ENCODE data around the gene TRIM44. TPM values are rescaled to one million over a fixed set of nuclear protein-coding genes. Genes with fewer than 3 reads are reported as not detected.

TRIM44 gene
- 22.2 TPM for polyA plus RNA-seq (2012; ENCODE audit: missing spikeins)

DNA sequence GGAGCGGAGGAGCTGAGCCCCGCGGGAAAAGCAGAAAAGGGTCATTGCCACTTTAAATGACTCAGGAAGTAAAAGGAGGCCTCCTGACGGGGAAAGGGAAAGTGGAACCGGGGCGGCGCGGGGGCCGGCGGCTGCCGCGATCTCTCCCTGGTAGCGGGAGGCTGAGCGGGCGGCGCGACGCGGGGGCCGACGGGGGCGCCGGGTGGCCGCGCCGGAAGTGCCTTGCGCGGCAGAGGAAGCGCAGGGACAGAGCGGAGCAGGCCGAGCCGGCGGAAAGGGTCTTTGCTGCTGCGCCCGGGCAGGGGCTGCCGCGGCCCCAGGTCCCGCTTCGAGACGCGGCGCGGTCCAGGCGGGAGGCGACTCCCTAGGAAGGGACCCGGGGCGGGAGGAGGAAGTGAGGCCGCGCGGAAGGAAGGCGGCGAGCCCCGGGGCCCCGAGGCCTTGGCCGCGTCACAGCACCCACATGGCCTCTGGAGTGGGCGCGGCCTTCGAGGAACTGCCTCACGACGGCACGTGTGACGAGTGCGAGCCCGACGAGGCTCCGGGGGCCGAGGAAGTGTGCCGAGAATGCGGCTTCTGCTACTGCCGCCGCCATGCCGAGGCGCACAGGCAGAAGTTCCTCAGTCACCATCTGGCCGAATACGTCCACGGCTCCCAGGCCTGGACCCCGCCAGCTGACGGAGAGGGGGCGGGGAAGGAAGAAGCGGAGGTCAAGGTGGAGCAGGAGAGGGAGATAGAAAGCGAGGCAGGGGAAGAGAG lies at the start of gene TRIM44:
TSS of gene TRIM44 (plus strand) at position 127 of the 759 bp plus-strand sequence. CDS start at position 464, 337 bp downstream.
- no peak for FAIRE-seq
- peak; percentile 71 for DNase-seq (ENCODE audit: insufficient read length)
- TF ChIP-seq POLR2AphosphoS5 (IDR thresholded peaks at IDR 0.05; ENCODE audit: low read depth, low read length) (peak; percentile 33; the same call in 1 of the 2 replicates), TAF1 (IDR thresholded peaks at IDR 0.05; ENCODE audit: borderline replicate concordance, low read depth, low read length) (peak; percentile 14; the same call in 1 of the 2 replicates), POLR2A (IDR thresholded peaks at IDR 0.05; ENCODE audit: low read depth, low read length) (peak; percentile 76; the same call in 1 of the 2 replicates)

GRCh38 chr11:35614939-35615569 lies 47.5 kb upstream of the TRIM44 start:
- FAIRE-seq: no peak
- no peak for TF ChIP-seq TAF1 (IDR thresholded peaks at IDR 0.05; ENCODE audit: borderline replicate concordance, low read depth, low read length)
- no peak for TF ChIP-seq POLR2A (IDR thresholded peaks at IDR 0.05; ENCODE audit: low read depth, low read length)
- TF ChIP-seq POLR2AphosphoS5 (IDR thresholded peaks at IDR 0.05; ENCODE audit: low read depth, low read length): no peak
- DNase-seq (ENCODE audit: insufficient read length): no peak

DNA sequence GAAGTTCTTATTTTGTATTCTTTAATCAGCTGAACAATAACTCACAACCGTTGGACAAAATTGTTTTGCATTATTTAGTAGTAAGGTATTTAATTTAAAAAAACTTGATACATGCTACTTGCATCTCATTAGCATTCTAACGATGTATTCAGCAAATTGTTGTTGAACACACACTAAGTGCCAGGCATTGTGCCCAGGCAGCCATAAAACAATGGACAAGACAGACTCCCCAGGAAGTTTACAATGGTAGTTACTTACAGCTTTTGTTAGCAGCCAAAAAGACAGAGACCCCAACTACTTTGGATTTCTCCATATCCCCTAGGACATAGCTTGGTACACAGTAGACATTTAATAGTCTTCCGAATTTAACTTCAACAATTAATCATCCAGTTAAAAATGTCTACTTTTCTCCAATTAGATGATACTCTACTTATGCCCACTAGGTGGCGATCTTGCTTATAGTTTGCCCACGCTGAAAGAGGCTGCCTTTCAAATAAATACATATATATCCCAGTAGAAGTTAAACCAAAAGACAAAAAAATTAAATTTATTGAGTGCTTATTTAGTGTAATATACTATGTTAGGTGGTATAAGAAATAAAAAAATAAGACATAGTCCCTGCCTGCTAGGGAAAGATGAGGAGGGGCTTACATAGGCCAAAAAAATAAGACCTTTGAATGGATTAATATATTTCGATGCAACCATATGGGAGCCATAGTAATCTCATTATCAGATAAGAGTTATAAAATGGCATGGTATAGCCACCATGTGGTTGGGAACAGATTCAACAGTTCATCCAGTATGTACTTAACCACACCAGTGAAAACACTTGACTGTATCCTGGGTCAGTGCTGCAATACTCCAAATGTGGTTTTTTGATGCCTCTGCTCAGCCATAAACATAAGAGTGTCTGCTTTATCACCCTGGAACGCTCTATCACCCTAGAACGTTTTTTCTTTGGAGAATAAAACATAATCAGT lies 46.4 kb upstream of the TRIM44 start:
- TF ChIP-seq POLR2AphosphoS5 (IDR thresholded peaks at IDR 0.05; ENCODE audit: low read depth, low read length) (no peak), POLR2A (IDR thresholded peaks at IDR 0.05; ENCODE audit: low read depth, low read length) (no peak), TAF1 (IDR thresholded peaks at IDR 0.05; ENCODE audit: borderline replicate concordance, low read depth, low read length) (no peak)
- FAIRE-seq (peak; percentile 79), DNase-seq (ENCODE audit: insufficient read length) (no peak)

- no peak for FAIRE-seq
Measured at GRCh38 chr11:35617316-35617686, 45.3 kb upstream of the TRIM44 start.

DNA sequence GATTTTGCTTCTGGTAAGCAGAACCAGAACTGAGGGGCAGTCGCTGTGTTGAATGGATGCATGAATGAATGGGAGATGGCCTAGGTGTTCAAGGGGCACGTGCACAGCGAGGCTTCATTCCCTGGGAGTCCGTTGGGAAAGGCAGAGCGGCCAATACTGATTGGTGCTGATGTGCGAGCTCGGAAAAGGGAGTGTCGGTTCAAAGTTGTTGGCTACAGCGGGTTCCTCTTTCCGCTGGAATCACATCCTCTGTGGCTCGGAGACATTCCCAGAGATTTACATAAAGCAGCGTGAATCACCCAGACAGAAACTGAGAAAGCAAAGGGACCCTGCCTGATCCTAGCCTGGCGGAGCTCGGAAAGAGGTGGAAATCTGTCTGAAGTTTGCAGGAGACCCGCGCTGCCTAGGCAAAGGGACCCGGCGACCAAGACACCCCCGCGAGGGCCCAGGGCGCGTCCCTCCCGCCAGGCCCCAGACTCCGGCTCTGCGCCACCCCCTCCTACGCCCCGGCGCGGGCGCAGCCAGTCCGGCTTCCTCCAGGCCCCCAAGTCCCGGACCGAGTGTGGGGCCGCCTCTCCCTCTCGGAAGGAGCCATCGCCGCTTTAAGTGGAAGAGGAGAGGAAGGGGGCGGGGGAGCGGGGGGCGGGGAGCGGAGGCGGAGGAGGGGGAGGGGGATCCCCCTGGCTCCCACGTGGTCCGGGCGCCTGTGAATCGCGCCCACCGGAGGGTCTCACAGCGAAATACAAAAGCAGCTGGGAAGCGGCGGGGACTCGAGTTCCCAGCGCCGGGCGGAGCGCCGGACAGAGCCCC lies 44.7 kb upstream of the TRIM44 start, which contains the start of gene FJX1:
TSS of gene FJX1 (plus strand) at position 774 of the 810 bp plus-strand sequence. CDS start 177 bp downstream, outside the sequence.
- DNase-seq (ENCODE audit: insufficient read length) (peak; percentile 70), FAIRE-seq (no peak)
- TF ChIP-seq POLR2A (IDR thresholded peaks at IDR 0.05; ENCODE audit: low read depth, low read length) (no peak), POLR2AphosphoS5 (IDR thresholded peaks at IDR 0.05; ENCODE audit: low read depth, low read length) (no peak), TAF1 (IDR thresholded peaks at IDR 0.05; ENCODE audit: borderline replicate concordance, low read depth, low read length) (no peak)

More at GRCh38 chr11:35617316-35617686, 45.3 kb upstream of the TRIM44 start:
- no peak for TF ChIP-seq POLR2A (IDR thresholded peaks at IDR 0.05; ENCODE audit: low read depth, low read length)
- no peak for TF ChIP-seq TAF1 (IDR thresholded peaks at IDR 0.05; ENCODE audit: borderline replicate concordance, low read depth, low read length)
- no peak for TF ChIP-seq POLR2AphosphoS5 (IDR thresholded peaks at IDR 0.05; ENCODE audit: low read depth, low read length)
- no peak for DNase-seq (ENCODE audit: insufficient read length)

DNA sequence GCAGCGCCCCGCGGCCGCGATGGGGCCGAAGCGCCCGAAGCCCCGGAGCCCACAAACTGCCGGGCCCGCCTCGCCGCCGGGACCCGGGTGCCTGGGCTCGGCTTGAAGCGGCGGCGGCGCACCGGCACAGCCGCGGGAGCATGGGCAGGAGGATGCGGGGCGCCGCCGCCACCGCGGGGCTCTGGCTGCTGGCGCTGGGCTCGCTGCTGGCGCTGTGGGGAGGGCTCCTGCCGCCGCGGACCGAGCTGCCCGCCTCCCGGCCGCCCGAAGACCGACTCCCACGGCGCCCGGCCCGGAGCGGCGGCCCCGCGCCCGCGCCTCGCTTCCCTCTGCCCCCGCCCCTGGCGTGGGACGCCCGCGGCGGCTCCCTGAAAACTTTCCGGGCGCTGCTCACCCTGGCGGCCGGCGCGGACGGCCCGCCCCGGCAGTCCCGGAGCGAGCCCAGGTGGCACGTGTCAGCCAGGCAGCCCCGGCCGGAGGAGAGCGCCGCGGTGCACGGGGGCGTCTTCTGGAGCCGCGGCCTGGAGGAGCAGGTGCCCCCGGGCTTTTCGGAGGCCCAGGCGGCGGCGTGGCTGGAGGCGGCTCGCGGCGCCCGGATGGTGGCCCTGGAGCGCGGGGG lies 44.0 kb upstream of the TRIM44 start:
- TF ChIP-seq POLR2A (IDR thresholded peaks at IDR 0.05; ENCODE audit: low read depth, low read length) (no peak; the same call in 1 of the 2 replicates), TAF1 (IDR thresholded peaks at IDR 0.05; ENCODE audit: borderline replicate concordance, low read depth, low read length) (no peak), POLR2AphosphoS5 (IDR thresholded peaks at IDR 0.05; ENCODE audit: low read depth, low read length) (no peak)

DNA sequence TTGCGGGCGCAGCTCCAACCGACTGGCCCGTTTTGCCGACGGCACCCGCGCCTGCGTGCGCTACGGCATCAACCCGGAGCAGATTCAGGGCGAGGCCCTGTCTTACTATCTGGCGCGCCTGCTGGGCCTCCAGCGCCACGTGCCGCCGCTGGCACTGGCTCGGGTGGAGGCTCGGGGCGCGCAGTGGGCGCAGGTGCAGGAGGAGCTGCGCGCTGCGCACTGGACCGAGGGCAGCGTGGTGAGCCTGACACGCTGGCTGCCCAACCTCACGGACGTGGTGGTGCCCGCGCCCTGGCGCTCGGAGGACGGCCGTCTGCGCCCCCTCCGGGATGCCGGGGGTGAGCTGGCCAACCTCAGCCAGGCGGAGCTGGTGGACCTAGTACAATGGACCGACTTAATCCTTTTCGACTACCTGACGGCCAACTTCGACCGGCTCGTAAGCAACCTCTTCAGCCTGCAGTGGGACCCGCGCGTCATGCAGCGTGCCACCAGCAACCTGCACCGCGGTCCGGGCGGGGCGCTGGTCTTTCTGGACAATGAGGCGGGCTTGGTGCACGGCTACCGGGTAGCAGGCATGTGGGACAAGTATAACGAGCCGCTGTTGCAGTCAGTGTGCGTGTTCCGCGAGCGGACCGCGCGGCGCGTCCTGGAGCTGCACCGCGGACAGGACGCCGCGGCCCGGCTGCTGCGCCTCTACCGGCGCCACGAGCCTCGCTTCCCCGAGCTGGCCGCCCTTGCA lies 43.3 kb upstream of the TRIM44 start:
- DNase-seq (ENCODE audit: insufficient read length): peak; percentile 33
- peak; percentile 74 for FAIRE-seq
- TF ChIP-seq POLR2AphosphoS5 (IDR thresholded peaks at IDR 0.05; ENCODE audit: low read depth, low read length) (no peak), TAF1 (IDR thresholded peaks at IDR 0.05; ENCODE audit: borderline replicate concordance, low read depth, low read length) (no peak), POLR2A (IDR thresholded peaks at IDR 0.05; ENCODE audit: low read depth, low read length) (no peak)

More for the DNA sequence above, 44.0 kb upstream of the TRIM44 start:
- DNase-seq (ENCODE audit: insufficient read length) (peak; percentile 41), FAIRE-seq (peak; percentile 30)

DNA sequence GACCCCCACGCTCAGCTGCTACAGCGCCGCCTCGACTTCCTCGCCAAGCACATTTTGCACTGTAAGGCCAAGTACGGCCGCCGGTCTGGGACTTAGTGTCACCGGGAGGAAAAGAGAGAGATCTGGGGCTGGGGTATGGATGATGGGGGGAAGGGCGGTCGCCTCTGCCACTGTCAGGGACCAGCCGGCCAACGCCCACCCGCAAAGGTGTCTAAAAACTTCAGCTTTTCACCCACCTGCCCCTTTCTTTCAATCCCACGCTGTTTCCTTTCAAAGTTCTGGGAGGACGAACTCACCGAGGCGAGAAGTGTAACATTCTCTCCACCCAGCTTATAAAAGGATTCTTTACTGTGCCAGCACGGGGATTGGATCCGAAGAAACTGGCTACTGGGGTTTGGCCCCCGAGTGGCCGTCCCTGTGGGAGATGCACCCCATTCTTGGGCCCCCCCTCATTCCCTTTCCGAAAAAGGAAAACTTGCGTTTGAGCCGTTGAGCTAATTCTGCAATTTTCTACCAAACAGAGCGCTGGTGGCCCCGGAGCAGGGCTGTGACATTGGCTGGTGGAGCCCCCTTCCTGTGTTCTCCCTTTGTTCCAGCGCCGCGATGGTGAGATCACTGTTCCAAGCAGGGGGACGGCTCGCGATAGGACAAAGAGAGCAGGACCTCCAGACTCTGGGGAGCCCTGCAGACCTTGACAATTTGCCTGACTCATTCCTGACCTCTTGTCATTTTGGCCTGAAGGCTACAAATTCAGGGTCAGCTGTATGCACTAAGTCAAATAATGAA lies 42.5 kb upstream of the TRIM44 start:
- DNase-seq (ENCODE audit: insufficient read length): no peak
- FAIRE-seq: peak; percentile 30
- TF ChIP-seq POLR2AphosphoS5 (IDR thresholded peaks at IDR 0.05; ENCODE audit: low read depth, low read length) (no peak), TAF1 (IDR thresholded peaks at IDR 0.05; ENCODE audit: borderline replicate concordance, low read depth, low read length) (no peak), POLR2A (IDR thresholded peaks at IDR 0.05; ENCODE audit: low read depth, low read length) (no peak)

Measured in GM12892 (cell line).